SK-N-SH (cell line): Measurements from ENCODE around the gene PKN3. TPM values are rescaled to one million over a fixed set of nuclear protein-coding genes. Genes with fewer than 3 reads are reported as not detected.

Experiments
- CTCF ChIA-PET: fragments of 300-600, 350-600 bp; formaldehyde crosslinking; extraction: SDS; loops from one replicate; lab custom pipeline; 2021; lab: Yijun Ruan, JAX
- POLR2A ChIA-PET: fragments of 350-600 bp; sonication (Branson Sonifier 250); formaldehyde crosslinking; extraction: SDS; loops from one replicate; lab custom pipeline; 2020; ENCODE audit warnings: antibody characterized with exemption, inconsistent platforms; lab: Yijun Ruan, JAX
- DNase-seq: peaks from one replicate; pipeline ENCODE4 v3.0.0; 2012
- H2AFZ ChIP-seq: fragments of 200-600 bp; sonication (generic); 2 replicates; pipeline ENCODE4 v1.8.1; 2016; ENCODE audit warnings: antibody characterized with exemption, mild to moderate bottlenecking, low read depth
- H3F3A ChIP-seq: fragments of 200-600 bp; sonication (generic); replicated peaks from 2 replicates; pipeline ENCODE3; 2016; ENCODE audit warnings: antibody characterized with exemption, mild to moderate bottlenecking; ENCODE audit not compliant: insufficient read depth
- H3K27ac ChIP-seq, 2 experiments: fragments of 200-500 bp in 1 of 2; fragments of 200-600 bp in 1 of 2; sonication (Bioruptor generic) in 1 of 2; sonication (generic), shearing (Covaris generic) in 1 of 2; 2 replicates each; pipeline versions ENCODE4 v1.5.1 to v1.6.1; 2014 to 2016; ENCODE audit warnings: low read depth in 2 of 2, inconsistent platforms in 1 of 2, low read length in 1 of 2, mild to moderate bottlenecking in 1 of 2, mixed read lengths in 1 of 2
- H3K27me3 ChIP-seq: fragments of 200-600 bp; sonication (generic), shearing (Covaris generic); 2 replicates; pipeline ENCODE4 v1.6.1; 2016; ENCODE audit warnings: mixed run types; ENCODE audit not compliant: insufficient read depth
- H3K36me3 ChIP-seq, 2 experiments: fragments of 200-500 bp in 1 of 2; fragments of 200-600 bp in 1 of 2; sonication (Bioruptor generic) in 1 of 2; sonication (generic) in 1 of 2; replicated peaks in 1 of 2; 2 replicates each; pipeline versions ENCODE3 to v1.5.1; 2014 to 2016; ENCODE audit warnings: low read length in 1 of 2, mild to moderate bottlenecking in 1 of 2; ENCODE audit not compliant: insufficient read depth in 2 of 2, control insufficient read depth in 1 of 2
- H3K4me1 ChIP-seq, 2 experiments: fragments of 200-500 bp in 1 of 2; fragments of 200-600 bp in 1 of 2; sonication (Bioruptor generic) in 1 of 2; sonication (generic), shearing (Covaris generic) in 1 of 2; 2 replicates each; pipeline versions ENCODE4 v1.5.1 to v1.6.1; 2014 to 2016; ENCODE audit warnings: low read depth in 1 of 2, low read length in 1 of 2, mixed run types in 1 of 2; ENCODE audit not compliant: insufficient read depth in 2 of 2, control insufficient read depth in 1 of 2
- H3K4me2 ChIP-seq: fragments of 200-600 bp; sonication (generic), shearing (Covaris generic); 2 replicates; pipeline ENCODE4 v1.6.1; 2017; ENCODE audit warnings: mixed run types
- H3K4me3 ChIP-seq, 2 experiments: fragments of 200-500 bp in 1 of 2; fragments of 200-600 bp in 1 of 2; sonication (Bioruptor generic) in 1 of 2; sonication (generic), shearing (Covaris generic) in 1 of 2; 2 replicates each; pipeline versions ENCODE4 v1.5.1 to v1.8.1; 2014 to 2016; ENCODE audit warnings: low read depth in 2 of 2, inconsistent platforms in 1 of 2, low read length in 1 of 2, mild to moderate bottlenecking in 1 of 2, mixed read lengths in 1 of 2, moderate library complexity in 1 of 2
- H3K79me2 ChIP-seq: fragments of 200-600 bp; sonication (generic); 2 replicates; pipeline ENCODE4 v1.8.1; 2017; ENCODE audit warnings: mild to moderate bottlenecking; ENCODE audit not compliant: insufficient read depth
- H3K9ac ChIP-seq: fragments of 200-600 bp; sonication (generic); 2 replicates; pipeline ENCODE4 v1.6.1; 2017; ENCODE audit warnings: mixed run types
- H3K9me2 ChIP-seq: fragments of 200-600 bp; sonication (generic); 2 replicates; pipeline ENCODE4 v1.6.1; 2017; ENCODE audit warnings: mixed run types
- H3K9me3 ChIP-seq: fragments of 200-600 bp; sonication (generic); 2 replicates; pipeline ENCODE4 v1.6.1; 2017; ENCODE audit warnings: mixed run types, mild to moderate bottlenecking, moderate library complexity
- H4K20me1 ChIP-seq: fragments of 200-600 bp; sonication (generic); 2 replicates; pipeline ENCODE4 v1.6.1; 2017; ENCODE audit warnings: mild to moderate bottlenecking, mixed run types; ENCODE audit not compliant: insufficient read depth
- CHD2 ChIP-seq: fragments of 150-350 bp; IDR thresholded peaks from 2 replicates; pipeline ENCODE4 v1.6.1; 2018; ENCODE audit warnings: low read length; ENCODE audit not compliant: partially characterized antibody
- CTCF ChIP-seq: fragments of 200-600 bp; sonication (generic); IDR thresholded peaks from 2 replicates; pipeline ENCODE4 v1.6.1; 2017; ENCODE audit warnings: antibody characterized with exemption, mild to moderate bottlenecking, moderate library complexity
- ELF1 ChIP-seq: IDR thresholded peaks from 2 replicates; pipeline ENCODE4 v1.4.0; 2012
- FOXM1 ChIP-seq: IDR thresholded peaks from 2 replicates; pipeline ENCODE4 v1.4.0; 2012; ENCODE audit warnings: low read depth, mild to moderate bottlenecking
- GABPA ChIP-seq: IDR thresholded peaks from 2 replicates; pipeline ENCODE4 v1.4.0; 2012; ENCODE audit warnings: low read depth, mild to moderate bottlenecking
- GATA2 ChIP-seq: sonication (generic); formaldehyde crosslinking; IDR thresholded peaks from 2 replicates; pipeline ENCODE4 v1.5.0; 2020; ENCODE audit warnings: mild to moderate bottlenecking, missing genetic modification reagents
- JUND ChIP-seq: IDR thresholded peaks from 2 replicates; pipeline ENCODE4 v1.4.0; 2012
- MEF2A ChIP-seq: IDR thresholded peaks from 2 replicates; pipeline ENCODE4 v1.4.0; 2012; ENCODE audit warnings: low read depth, borderline replicate concordance
- MXI1 ChIP-seq: IDR thresholded peaks from 2 replicates; pipeline ENCODE4 v1.6.1; 2012; ENCODE audit warnings: mild to moderate bottlenecking, low read depth, low read length, improper control_type of control experiment
- PBX3 ChIP-seq: IDR thresholded peaks from 2 replicates; pipeline ENCODE4; 2012
- POLR2AphosphoS5 ChIP-seq: IDR thresholded peaks from 2 replicates; pipeline ENCODE4 v1.6.1; 2012; ENCODE audit warnings: low read depth, low read length
- RAD21 ChIP-seq: IDR thresholded peaks from 2 replicates; pipeline ENCODE4 v1.6.1; 2012; ENCODE audit warnings: mild to moderate bottlenecking, low read length
- RCOR1 ChIP-seq: fragments of 150-350 bp; IDR thresholded peaks from 2 replicates; pipeline ENCODE4 v1.6.1; 2017; ENCODE audit warnings: antibody characterized with exemption, low read length
- RFX5 ChIP-seq: IDR thresholded peaks from 2 replicates; pipeline ENCODE4 v1.6.1; 2012; ENCODE audit warnings: mild to moderate bottlenecking, improper control_type of control experiment, low read length
- SMC3 ChIP-seq: IDR thresholded peaks from 2 replicates; pipeline ENCODE4 v1.6.1; 2012; ENCODE audit warnings: low read depth, low read length, improper control_type of control experiment
- TCF12 ChIP-seq: IDR thresholded peaks from 2 replicates; pipeline ENCODE4 v1.4.0; 2012
- TEAD4 ChIP-seq: IDR thresholded peaks from 2 replicates; pipeline ENCODE4 v1.4.0; 2012; ENCODE audit warnings: mild to moderate bottlenecking, borderline replicate concordance; ENCODE audit not compliant: insufficient read depth
- WGBS: methylation state at CpG from one replicate; pipeline ENCODE4 v1.1.6; 2017; ENCODE audit warnings: low lambda C conversion rate; 5-methylcytosine and 5-hydroxymethylcytosine counted together
- polyA plus RNA-seq, 3 experiments: library from polyadenylated mRNA; depleted of rRNA; stranded (reverse); fragments of >200 nt; gene quantifications; 2 replicates each; pipeline ENCODE4 v1.2.3, GENCODE V29; 2012

Gene PKN3
- polyA plus RNA-seq, 1 of the 3 experiments (the other 2 are of a cell fraction): 7.8 TPM

GRCh38 chr9:128713411-128713780, 11.1 kb downstream of the PKN3 start:
- Histone ChIP-seq H3K4me2 (no peak overlapping the region), H3K4me1 (peaks cover 0 to 3% of the 10 kb centered on the region in 2 experiments; a peak in 1 of 4 replicates), H3K9ac (no peak overlapping the region), H3K9me3 (no peaks in the 10 kb centered on the region), H2AFZ (no peak overlapping the region), H3K27me3 (no peaks in the 10 kb centered on the region), H3K79me2 (no peaks in the 10 kb centered on the region), H3F3A (no peaks in the 10 kb centered on the region), H3K27ac (no peak overlapping the region), H4K20me1 (no peaks in the 10 kb centered on the region), H3K9me2 (no peaks in the 10 kb centered on the region), H3K36me3 (no peaks in the 10 kb centered on the region), H3K4me3 (no peak overlapping the region)
- no peak for DNase-seq
- POLR2A ChIA-PET: no interaction called here
- no peak for TF ChIP-seq CTCF
- TF ChIP-seq JUND: no peak
- TF ChIP-seq GABPA: no peak
- TF ChIP-seq ELF1: no peak
- TF ChIP-seq CHD2: no peak
- TF ChIP-seq TCF12: no peak
- no peak for TF ChIP-seq FOXM1
- TF ChIP-seq MEF2A: no peak
- no peak for TF ChIP-seq SMC3
- no peak for TF ChIP-seq RCOR1
- no peak for TF ChIP-seq PBX3
- no peak for TF ChIP-seq TEAD4
- TF ChIP-seq POLR2AphosphoS5: no peak
- no peak for TF ChIP-seq RAD21
- no peak for TF ChIP-seq MXI1
- no peak for TF ChIP-seq GATA2
- CTCF ChIA-PET: interaction anchor here (1.0 kb wide), 1 partner anchor 10 kb away, joined by 4 read pairs; no protein-coding TSS in a partner anchor
- 95% methylated on average over 8 of the region's 13 CpGs for WGBS

GRCh38 chr9:128713941-128714573, 11.8 kb downstream of the PKN3 start:
- H3K79me2 ChIP-seq: no peaks in the 10 kb centered on the region
- peaks cover 0 to 3% of the 10 kb centered on the region in 2 experiments; a peak in 1 of 4 replicates for H3K4me1 ChIP-seq
- DNase-seq: no peak
- no peak overlapping the region for H3K9ac ChIP-seq
- H3K27ac ChIP-seq: no peak overlapping the region
- no peaks in the 10 kb centered on the region for H3K27me3 ChIP-seq
- H2AFZ ChIP-seq: no peak overlapping the region
- H3F3A ChIP-seq: no peaks in the 10 kb centered on the region
- no peaks in the 10 kb centered on the region for H3K9me3 ChIP-seq
- 96% methylated on average over 4 of the region's 19 CpGs for WGBS
- H3K9me2 ChIP-seq: no peaks in the 10 kb centered on the region
- no peak overlapping the region for H3K4me3 ChIP-seq
- TF ChIP-seq TEAD4 (no peak), RFX5 (no peak)
- no peak overlapping the region for H3K4me2 ChIP-seq
- no peaks in the 10 kb centered on the region for H4K20me1 ChIP-seq
- ChIA-PET POLR2A (no interaction called here), CTCF (interaction anchor here (0.9 to 1.0 kb wide), 2 partner anchors 19 to 131 kb away, joined by 4 read pairs; no protein-coding TSS in a partner anchor)
- no peaks in the 10 kb centered on the region for H3K36me3 ChIP-seq
